ENCODE data around the gene IL22RA2.

The IL22RA2 gene

DNA sequence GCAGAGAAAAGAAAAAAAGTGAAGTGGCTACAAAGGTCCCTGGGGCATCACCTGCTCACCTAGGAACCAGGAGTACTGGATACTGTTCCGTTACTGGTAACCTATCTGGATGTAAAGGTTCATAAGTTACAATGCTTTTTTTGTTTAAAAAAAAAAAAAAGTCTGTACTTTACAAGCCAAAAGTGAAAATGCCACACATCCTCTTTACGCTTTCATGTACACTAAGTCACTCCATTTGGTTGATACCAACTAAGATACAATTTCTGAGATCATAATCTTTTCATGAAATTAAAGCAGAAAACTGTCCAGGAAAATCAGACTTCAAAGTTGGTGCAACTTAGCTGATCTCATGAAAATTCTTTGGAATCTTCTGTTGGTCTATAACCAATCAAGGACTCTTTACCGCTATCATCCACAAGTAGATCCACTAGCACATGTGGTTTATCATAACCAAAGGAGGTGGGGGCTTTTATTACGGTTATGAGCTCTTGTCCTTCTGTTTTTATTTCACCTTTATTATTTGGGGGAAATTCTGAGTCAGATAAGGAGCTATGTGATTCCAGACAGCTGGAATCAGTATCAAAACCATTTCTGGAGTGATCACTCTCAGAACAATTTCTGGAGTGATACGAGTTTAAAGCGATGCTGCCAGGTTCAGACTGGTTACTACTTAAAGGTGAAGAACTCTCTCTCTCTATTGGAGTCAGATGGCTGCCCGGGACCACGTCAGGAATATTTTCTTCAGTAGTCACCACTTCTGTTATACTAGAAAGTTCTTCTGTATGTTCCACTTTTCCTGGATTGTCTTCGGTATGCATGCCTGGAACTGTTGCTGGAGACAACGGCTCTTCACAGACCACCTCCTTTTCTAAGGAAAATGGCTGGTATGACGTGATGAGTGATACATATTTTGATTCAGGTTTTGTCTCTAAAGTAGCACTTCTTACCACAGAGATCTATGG, 24.5 kb upstream of the IL22RA2 start:
- no peak for DNase-seq

DNA sequence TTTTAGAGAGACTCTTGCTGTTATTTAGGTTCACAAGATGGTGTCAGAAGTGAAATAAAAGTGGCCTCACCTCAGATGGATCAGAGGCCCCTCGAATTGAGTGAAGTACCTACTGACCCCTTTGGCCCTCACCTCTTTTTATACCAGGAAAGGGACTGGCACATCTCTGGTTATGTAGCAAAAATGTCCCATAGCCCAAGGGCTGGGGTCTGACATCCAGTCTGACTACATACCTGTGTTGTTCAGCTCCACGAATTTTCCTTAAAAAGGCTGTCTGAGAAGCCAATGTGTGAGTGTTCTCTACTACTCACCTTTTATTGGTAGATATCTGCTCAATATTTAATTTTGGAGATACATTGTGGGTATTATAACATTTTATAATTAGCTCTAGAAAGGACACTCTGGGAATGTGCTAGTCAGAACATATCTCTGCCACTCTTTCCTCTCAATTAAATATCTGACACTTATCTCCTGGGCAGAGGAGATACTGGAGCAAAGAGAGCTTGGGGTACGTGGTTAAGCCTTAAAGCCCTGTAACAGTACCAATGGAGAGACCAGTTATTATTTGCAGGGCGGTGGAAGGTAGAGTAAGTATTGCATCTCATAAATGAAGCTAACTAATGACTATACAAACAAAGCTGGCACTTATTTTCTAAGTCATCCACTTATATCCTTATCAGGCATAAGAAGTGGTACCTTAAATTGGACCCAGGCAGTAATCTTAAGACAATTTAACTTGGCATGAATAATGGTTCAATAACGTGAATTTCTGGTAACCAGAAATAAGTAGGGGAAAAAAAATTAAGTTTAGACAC, 20.0 kb upstream of the IL22RA2 start:
- DNase-seq: no peak

DNA sequence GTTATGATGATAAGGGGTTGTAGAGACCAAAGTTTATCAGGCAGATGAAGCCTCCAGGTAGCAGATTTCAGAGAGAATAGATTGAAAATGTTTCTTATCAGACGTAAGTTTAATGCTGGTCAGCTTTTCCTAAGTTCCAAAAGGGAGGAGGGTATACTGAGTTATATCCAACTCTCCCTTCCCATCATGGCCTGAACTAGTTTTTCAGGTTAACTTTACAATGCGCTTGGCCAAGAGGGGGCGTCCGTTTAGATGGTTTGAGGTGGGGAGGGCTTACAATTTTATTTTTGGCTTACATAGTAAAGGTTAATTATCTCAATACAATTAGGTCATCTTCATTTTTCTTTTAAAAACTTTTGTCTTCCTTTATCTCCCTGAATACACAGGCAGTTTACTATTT, 19.4 kb upstream of the IL22RA2 start:
- no peak for DNase-seq

DNA sequence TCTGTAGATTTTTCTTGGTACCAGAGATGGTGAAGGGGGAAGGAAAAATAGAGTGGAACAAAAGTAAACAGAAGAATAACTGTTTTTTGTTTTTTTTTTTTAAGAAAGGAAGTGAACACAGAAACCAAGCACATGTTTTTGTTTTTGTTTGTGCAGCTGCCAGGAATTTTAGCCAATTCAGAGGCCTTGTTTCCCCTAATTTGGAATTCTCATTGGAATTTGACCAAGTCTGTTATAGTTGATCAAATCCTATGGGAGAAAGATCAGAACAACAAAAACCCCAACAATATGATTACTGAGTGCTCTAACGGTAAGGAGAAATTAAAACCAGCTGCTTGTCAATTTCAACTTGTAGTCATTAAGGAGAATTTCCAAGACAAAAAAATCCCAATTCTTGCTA, 18.2 kb upstream of the IL22RA2 start:
- DNase-seq: no peak

DNA sequence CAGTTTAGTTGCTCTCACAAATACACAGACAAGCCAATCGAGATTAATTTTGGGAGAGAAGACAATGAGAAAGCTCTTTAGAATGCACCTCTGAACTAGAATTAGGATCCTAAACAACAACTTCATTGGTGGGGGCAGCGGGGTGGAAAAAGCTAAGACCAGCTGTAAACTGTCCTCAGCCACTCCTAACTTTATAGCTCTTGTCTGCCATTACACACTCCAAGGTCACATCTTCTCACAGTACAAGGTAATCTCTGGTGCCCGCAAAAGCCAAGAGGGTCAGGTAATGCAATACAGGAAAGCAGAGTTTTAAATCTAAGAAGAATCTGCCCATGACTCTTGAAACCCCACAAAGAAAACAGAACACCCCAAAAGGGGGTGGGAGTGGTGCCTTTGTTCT, 17.8 kb upstream of the IL22RA2 start:
- no peak for DNase-seq

DNA sequence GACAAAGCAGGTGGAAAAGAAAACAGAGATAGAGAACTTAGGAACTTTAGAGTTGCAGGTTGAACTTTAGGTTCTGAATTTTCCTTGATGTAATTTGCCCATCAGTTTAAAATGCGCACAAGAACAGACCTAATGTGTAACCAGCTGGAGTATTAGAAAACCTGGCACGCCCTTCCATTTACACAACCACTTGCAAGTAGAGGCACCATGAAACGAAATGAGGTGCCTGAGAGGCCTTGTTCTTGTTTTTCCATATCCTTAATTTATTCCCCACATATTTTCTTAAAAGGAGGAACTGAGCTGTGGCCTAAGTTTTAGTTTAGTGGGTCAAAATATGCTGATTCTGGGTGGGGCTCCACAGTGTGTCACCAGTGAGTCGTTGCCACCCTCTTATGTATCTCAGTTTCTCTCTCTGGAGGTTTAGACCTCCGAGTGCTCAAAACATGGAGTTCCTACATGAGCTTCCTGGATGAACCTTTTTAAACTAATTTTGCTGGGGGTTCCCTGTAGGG, 17.2 kb upstream of the IL22RA2 start:
- DNase-seq: no peak

DNA sequence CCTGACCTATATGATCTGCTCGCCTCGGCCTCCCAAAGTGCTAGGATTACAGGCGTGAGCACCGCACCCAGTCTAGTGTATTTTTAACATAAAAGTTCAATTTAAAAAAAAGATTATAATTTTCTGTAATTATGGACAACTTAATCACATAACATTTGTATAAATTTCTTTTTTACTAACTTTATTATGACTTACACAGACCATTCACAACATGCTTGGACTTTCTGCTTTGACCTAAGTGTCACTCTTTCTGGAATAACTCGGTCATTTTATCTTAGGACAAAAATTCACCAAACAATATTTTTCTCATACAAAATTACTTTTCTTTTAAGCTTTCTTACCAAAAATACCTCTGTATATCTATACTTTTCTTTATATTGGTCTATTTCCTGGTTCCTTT, 15.4 kb upstream of the IL22RA2 start:
- DNase-seq: no peak

DNA sequence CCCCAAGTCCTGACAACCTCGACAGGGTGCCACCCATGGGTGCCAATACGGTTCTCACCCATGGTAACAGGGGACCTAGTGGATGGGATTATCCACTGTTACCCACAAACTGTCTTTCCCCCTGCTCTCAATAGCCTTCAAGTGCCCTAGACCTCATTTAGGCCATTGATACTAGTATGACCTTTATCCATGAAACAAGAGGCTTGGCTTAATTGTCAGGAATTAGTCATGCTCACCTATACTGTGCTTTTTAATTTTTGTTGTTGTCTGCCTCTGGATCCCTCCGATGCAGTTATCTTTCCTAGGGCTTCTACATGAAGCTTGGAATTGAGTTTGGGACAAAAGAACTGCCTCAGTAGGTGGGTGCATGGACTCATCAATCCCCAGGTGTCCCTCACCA, 11.8 kb upstream of the IL22RA2 start:
- no peak for DNase-seq

DNA sequence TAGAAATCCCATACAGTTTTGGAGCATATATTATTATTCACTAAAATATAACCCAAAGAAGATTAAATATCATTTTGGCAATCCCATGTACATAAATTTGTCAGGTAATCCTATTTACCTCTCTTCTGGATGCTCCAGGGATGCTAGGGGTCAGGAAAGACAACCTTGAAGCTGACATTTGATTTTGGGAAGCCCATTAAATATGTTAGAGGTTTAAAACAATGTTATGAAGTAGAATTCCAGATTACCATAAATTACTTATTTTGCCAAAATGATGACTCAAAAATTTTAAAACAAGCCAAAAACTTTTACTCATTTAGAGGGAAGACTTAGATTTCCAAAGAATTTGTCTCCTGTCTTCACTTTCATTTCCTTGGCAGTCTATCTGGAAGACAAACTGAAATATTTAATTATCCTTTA, 9.2 kb upstream of the IL22RA2 start:
- DNase-seq: no peak

DNA sequence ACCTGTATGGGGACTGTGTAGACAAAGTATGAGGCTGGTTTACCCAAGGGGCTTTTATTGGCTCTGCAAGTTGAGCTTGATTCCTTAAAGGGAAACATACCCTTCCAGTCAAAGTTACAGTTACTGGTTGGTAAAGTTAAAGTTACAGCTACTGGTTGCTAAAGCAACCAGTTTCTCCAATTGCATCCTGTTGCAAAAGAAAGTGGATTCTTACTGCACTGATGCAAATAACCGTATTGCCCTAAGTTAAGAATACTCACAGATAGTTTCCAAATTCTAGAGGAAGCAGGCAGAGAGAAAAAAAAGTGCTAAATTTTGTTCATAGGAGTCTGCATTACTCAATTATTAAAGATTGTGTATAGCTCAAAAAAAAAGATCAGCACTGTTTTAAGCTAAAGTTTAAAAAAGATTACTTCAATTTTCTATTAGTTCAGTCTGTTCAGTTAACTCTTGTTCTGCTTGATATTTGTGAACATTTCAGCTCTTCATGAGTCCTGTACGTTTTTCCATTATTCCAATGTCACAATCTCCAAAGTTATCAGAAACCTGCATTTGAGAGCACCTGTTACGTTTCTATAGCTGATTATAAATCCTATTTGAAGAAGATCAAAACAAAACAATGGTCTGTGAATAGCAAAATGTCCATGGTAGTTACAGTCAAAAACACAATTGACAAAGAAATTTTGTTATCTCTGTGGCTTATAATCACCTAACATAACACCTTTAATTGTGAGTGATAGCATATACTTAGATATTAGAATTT, 8.6 kb upstream of the IL22RA2 start:
- no peak for DNase-seq

DNA sequence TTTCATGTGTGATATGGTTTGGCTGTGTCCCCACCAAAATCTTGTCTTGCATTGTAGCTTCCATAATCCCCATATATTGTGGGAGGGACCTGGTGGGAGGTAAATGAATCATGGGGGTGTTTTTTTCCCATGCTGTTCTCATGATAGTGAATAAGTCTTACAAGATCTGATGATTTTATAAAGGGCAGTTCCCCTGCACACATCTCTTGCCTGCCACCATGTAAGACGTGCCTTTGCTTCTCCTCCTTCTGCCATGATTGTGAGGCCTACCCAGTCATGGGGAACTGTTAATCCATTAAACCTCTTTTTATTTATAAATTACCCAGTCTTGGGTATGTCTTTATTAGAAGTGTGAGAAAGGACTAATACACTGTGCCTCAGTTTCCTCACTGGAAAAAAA, 4.2 kb upstream of the IL22RA2 start:
- no peak for DNase-seq

DNA sequence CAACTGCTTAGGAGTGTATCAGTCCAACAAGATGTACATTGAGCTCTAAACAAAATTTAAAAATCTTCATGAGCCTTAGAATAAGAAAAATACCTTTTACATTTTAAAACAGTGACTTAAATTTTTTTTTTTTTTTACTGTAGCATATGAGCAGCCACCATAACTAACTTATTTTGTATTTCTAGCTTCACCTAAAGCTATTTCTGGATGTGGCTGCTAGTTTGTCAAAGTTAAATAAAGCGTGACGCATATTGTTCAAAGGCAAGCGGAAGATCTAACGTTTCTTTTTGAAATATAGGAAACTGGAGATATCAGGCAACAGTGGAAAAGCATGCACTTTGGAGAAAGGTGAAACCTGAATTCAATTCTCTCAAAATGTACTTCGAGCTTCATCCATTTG, 3.3 kb upstream of the IL22RA2 start:
- no peak for DNase-seq

DNA sequence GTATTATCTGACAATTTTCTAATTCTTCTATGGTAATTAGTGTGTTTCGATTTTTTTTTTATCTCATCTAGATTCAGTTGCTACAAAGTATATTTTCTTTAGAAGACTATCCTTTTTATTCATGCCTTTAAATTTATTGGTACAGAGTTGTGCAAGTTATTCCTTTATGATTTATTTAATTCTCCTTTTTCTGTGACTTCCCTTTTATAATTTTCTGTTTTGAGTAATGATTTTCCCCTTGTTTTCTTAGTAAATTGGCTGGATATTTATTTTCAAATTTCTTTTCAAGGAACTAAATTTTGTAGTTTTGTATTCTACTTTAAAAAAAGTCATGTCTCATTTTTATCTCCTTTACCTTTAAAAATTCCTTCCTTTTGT, 2.4 kb upstream of the IL22RA2 start:
- DNase-seq: no peak

DNA sequence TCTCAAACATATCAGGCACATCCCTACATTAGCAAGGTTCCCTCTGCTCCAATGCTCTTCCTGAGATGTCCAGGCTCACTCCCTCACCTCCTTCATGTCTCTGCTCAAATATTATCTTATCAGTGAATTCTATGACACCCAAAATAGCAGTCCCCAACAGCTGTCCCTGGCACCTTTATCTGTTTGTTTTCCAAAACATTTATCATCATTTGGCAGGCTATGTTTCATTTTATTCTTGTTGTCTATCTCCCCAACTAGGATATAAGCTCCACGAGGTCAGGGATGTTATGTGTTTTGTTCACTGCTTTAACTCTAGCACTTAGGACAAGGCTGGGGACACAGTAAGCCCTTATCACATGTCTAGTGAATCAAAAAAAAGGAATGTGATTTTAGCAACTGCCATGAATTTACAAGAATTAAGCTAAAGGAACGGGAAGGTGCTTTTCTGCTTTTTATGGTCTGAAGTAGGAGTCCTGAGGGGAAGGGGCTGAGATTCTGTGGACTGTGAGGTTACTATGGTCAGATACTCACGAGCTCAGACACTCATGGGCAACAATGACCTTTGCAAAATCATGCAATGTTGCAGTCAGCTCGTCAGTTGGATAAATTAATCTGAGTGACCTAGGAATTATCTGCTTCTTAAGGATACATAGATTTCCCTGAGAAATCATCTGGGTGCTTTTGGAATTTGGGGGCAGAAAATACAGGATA, 1.9 kb upstream of the IL22RA2 start:
- DNase-seq: no peak

DNA sequence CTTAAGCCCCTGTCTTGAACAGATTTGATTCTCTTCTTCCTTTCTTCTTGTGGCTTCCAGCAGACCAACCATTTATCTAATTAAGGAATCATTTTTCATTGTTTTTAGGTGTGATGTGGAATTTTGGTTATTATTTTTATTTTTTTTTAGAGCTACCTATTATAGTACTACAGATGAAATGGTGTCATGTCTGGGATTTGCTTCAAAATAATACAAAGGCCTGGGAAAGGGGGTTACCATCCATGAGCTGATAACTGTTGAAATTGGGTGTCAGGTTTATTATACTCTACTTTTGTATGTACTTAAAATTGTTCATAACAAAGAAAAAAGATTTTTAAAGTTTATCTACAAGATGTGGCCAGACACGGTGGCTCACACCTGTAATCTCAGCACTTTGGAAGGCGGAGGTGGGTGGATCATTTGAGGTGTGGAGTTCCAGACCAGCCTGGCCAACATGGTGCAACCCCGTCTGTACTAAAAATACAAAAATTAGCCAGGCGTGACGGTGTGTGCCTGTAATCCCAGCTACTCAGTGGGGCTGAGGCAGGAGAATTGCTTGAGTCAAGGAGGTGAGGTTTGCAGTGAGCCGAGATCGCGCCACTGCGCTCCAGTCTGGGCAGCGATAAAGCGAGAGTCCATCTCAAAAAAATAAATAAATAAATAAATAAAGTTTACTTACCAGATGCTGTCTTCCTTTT, 561 bp downstream of the IL22RA2 start:
- DNase-seq: no peak

DNA sequence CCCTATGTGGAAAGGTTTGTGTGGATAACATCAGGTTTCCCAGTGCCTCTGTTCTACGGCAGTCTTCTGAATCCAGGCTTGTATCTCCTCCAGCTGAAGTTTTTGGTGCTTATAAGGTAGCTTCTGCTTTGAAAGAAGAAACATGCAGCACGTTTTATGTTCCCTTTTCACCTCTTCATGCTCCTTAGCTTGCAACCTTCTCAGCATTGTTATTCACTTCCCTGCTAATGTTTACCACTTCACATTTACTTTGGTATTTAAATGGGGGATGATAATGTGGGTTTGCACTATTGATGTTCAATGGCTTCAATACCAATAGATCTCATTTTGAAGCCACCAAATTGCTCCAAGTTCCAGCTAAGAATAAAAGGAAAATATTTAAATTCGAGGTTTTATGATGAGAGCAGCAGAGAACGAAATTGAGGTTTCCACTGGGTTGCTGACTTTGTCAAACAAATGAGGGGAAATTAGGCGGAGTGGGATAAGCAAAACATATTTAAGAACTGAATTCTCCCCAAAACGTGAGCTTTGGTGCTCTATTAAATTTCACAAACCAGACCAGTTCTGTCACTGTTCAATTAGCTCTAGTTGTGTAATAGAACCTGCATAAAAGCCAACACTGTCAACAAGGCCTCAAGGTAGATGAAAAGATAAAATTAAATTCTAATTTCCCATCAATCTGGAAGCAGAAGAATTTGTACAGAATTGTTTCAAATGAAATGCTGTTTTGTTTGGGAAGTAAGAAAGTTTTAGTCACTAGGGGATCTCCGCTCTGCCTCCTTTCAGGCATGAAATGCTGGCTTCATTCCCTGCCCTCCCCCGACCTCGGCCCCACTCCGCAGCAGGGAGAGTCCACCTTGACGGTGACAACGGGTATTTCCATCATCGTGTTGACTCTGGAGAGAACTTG, 1.4 kb downstream of the IL22RA2 start:
- DNase-seq: no peak

DNA sequence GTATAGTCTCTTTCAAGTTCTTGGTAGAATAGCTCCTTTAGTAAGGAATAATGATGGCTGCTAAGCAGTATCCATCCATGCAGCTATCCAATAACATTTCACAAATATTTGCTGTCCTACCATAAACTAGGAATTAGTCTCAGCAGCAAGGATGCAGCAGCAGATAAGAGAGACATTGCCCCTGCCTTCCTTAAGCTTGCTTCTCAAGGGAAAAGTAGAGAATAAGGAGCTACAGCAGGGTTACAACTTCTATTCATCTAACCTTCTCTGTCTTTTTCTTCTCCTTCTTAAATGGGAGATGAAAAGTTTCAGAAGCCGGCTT, 2.4 kb downstream of the IL22RA2 start:
- DNase-seq: no peak

DNA sequence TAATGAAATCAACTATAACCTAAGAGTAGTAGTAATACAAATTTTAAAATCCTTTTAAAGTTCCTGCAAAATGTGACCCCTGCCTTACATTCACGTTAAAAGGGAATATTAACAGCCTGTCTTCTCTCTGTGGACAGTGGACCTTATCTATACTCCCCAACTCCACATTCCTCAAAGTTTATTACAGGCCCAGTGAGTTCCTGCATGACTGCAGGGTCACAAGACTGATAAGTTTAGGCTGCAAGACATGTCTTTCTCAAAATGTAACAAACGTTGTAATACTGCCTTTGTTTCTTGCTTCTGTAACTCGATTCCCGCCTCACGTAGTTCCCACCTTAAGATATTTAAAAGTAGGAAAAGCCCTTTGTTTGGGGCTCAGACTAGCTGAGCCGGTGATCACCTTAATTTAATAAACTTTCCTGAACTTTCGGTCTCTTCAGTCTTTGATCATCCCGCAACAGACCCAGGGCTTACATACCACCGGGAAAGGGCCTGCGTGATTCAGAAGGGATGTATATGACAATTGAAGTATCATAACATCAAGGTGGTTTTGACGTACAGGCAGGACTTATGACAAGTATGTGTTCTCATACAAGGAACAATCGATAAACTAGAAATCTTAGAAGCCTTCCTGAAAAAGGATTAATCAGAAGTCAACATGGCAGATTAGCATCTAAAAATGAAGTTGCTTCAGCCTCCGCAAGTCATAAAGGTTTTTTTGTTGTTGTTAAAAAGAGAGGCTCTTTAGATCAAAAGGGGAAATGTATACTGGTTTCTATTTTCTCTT, 3.0 kb downstream of the IL22RA2 start:
- DNase-seq: no peak

DNA sequence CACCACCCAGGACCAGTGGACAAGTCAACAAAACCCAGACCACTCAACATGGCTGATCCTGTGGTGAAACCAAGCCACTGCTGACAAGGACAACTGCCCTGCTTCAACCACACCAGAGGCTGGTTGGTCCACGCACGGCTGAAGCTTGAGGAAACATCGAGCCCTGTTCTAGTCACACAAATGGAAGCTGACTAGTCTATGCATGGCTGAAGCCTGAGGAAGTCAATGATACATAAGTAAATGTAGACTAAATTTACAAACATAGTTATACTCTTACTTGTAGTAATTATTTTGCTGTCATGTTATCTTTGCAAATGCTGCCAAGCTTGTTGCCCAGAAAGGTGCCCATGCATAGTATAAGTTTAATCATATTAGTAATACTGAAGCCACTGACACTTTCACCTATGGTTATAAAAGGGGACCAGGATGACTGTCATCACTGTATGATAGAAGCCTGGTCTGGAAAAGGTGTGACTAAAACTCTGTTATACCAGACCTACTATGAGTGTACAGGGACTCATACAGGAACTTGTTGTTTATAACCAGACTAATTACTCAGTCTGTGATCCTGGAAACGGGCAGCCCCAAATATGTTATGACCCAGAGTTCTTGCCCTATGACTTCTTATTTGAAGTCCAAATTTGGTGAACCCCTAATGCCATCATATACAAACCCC, 5.6 kb downstream of the IL22RA2 start:
- no peak for DNase-seq
